HG02623 (cell line): ENCODE measurements around the gene PRR13.
"Not testable (repeated sequence)": the region's sequence is repeated elsewhere in the genome, so short reads cannot be mapped to it uniquely, and the experiment has no call there.

Experiments used
- ATAC-seq: cut with Tn5 transposase; IDR thresholded peaks from one replicate; pipeline ENCODE4 v1.9.1; 2021; ENCODE audit warnings: moderate library complexity; ENCODE audit not compliant: unreplicated experiment

PRR13 gene

GRCh38 chr12:53435326-53435725 lies 6.2 kb upstream of the PRR13 start:
- not testable (repeated sequence) for ATAC-seq

- not testable (repeated sequence) for ATAC-seq
Observed at GRCh38 chr12:53439582-53439981, 2.0 kb upstream of the PRR13 start.

- ATAC-seq = no peak
Observed at GRCh38 chr12:53443955-53444354, 2.4 kb downstream of the PRR13 start.

- not testable (repeated sequence) for ATAC-seq
Observed at GRCh38 chr12:53444593-53445325, 3.2 kb downstream of the PRR13 start.

GRCh38 chr12:53450936-53451335 lies 9.4 kb downstream of the PRR13 start:
- ATAC-seq = no peak

- ATAC-seq = peak; percentile 96
Observed at GRCh38 chr12:53451661-53452158, 10.2 kb downstream of the PRR13 start, which contains the start of gene PCBP2. Gene PCBP2, plus strand, starts transcription at chr12:53452102. Its CDS starts 2,699 bp downstream, at chr12:53454801.

- no peak for ATAC-seq
Observed at GRCh38 chr12:53452159-53453077, 10.9 kb downstream of the PRR13 start.

- no peak for ATAC-seq
Observed at GRCh38 chr12:53453953-53454640, 12.6 kb downstream of the PRR13 start.

- no peak for ATAC-seq
Observed at GRCh38 chr12:53454707-53455106, 13.2 kb downstream of the PRR13 start.

- no peak for ATAC-seq
Observed at GRCh38 chr12:53456654-53457366, 15.3 kb downstream of the PRR13 start.

GRCh38 chr12:53459097-53459496 lies 17.6 kb downstream of the PRR13 start:
- ATAC-seq = no peak

- no peak for ATAC-seq
Observed at GRCh38 chr12:53461059-53461458, 19.5 kb downstream of the PRR13 start.

- no peak for ATAC-seq
Observed at GRCh38 chr12:53461591-53461990, 20.1 kb downstream of the PRR13 start.

GRCh38 chr12:53462935-53463334 lies 21.4 kb downstream of the PRR13 start:
- no peak for ATAC-seq

GRCh38 chr12:53463802-53464560 lies 22.4 kb downstream of the PRR13 start:
- ATAC-seq = no peak

GRCh38 chr12:53464685-53465418 lies 23.3 kb downstream of the PRR13 start:
- no peak for ATAC-seq

GRCh38 chr12:53465679-53466078 lies 24.1 kb downstream of the PRR13 start:
- no peak for ATAC-seq

GRCh38 chr12:53466640-53467039 lies 25.1 kb downstream of the PRR13 start:
- no peak for ATAC-seq

- no peak for ATAC-seq
Observed at GRCh38 chr12:53467082-53467481, 25.5 kb downstream of the PRR13 start.
